GM21717 (cell line): ENCODE results near the gene TMEM140.

Experiments
- ATAC-seq: cut with Tn5 transposase; IDR thresholded peaks from one replicate; pipeline ENCODE4 v1.9.1; 2021; ENCODE audit warnings: mild to moderate bottlenecking, moderate library complexity; ENCODE audit not compliant: unreplicated experiment

TMEM140 gene

GRCh38 chr7:135192914-135193536 is 45.2 kb downstream of the TMEM140 start:
- no peak for ATAC-seq

GRCh38 chr7:135193615-135194081 is 45.8 kb downstream of the TMEM140 start:
- ATAC-seq: no peak

GRCh38 chr7:135194494-135195095 is 46.7 kb downstream of the TMEM140 start:
- no peak for ATAC-seq

GRCh38 chr7:135195156-135195555 is 47.3 kb downstream of the TMEM140 start:
- ATAC-seq: no peak

GRCh38 chr7:135195968-135196629 is 48.2 kb downstream of the TMEM140 start:
- no peak for ATAC-seq

- no peak for ATAC-seq
Measured at GRCh38 chr7:135197343-135197742, 49.5 kb downstream of the TMEM140 start.

GRCh38 chr7:135197906-135198655 is 50.2 kb downstream of the TMEM140 start:
- ATAC-seq: no peak

GRCh38 chr7:135199439-135199838 is 51.6 kb downstream of the TMEM140 start:
- ATAC-seq: no peak

- ATAC-seq: no peak
Measured at GRCh38 chr7:135200821-135201331, 53.0 kb downstream of the TMEM140 start.

- ATAC-seq: no peak
Measured at GRCh38 chr7:135201350-135201749, 53.5 kb downstream of the TMEM140 start.

GRCh38 chr7:135204341-135204749 is 56.5 kb downstream of the TMEM140 start:
- no peak for ATAC-seq

GRCh38 chr7:135204876-135205275 is 57.0 kb downstream of the TMEM140 start:
- ATAC-seq: no peak

GRCh38 chr7:135205850-135206249 is 58.0 kb downstream of the TMEM140 start:
- no peak for ATAC-seq

- ATAC-seq: peak; percentile 38
Measured at GRCh38 chr7:135206941-135207391, 59.1 kb downstream of the TMEM140 start.

- ATAC-seq: no peak
Measured at GRCh38 chr7:135207406-135208101, 59.7 kb downstream of the TMEM140 start.

- no peak for ATAC-seq
Measured at GRCh38 chr7:135208102-135208793, 60.4 kb downstream of the TMEM140 start.

GRCh38 chr7:135209225-135209834 is 61.5 kb downstream of the TMEM140 start:
- no peak for ATAC-seq

GRCh38 chr7:135210888-135211178 is 63.0 kb downstream of the TMEM140 start:
- no peak for ATAC-seq

GRCh38 chr7:135211179-135211945 is 63.5 kb downstream of the TMEM140 start, which contains the start of gene WDR91:
Gene WDR91 (minus strand): TSS chr7:135211526. CDS start chr7:135211502, 24 bp downstream.
- ATAC-seq: peak; percentile 83
